IMR-90 (cell line): ENCODE measurements around the gene PCDH1.

Experiments
- BHLHE40 ChIP-seq: fragments of 150-350 bp; IDR thresholded peaks from 2 replicates; pipeline ENCODE4 v1.6.1; 2016; ENCODE audit warnings: mild to moderate bottlenecking, low read depth, low read length
- CHD1 ChIP-seq: IDR thresholded peaks from 2 replicates; pipeline ENCODE4 v1.6.1; 2012; ENCODE audit warnings: low read depth, low read length, improper control_type of control experiment
- CTCF ChIP-seq: conservative IDR thresholded peaks from 2 replicates; pipeline ENCODE4 v1.5.1; 2012; ENCODE audit warnings: mild to moderate bottlenecking, low read depth, low read length, improper control_type of control experiment
- ELK1 ChIP-seq: fragments of 150-350 bp; IDR thresholded peaks from 2 replicates; pipeline ENCODE4 v1.6.1; 2016; ENCODE audit warnings: low read depth, mild to moderate bottlenecking, low read length, moderate library complexity, borderline replicate concordance
- FOS ChIP-seq: fragments of 150-350 bp; IDR thresholded peaks from 2 replicates; pipeline ENCODE4 v1.6.1; 2016; ENCODE audit warnings: low read depth, low read length
- MAFK ChIP-seq: IDR thresholded peaks from 2 replicates; pipeline ENCODE4 v1.6.1; 2012; ENCODE audit warnings: low read depth, low read length, improper control_type of control experiment
- MXI1 ChIP-seq: IDR thresholded peaks from 2 replicates; pipeline ENCODE4 v1.6.1; 2012; ENCODE audit warnings: low read depth, mild to moderate bottlenecking, low read length, moderate library complexity, borderline replicate concordance
- NFE2L2 ChIP-seq: fragments of 150-350 bp; IDR thresholded peaks from 2 replicates; pipeline ENCODE4 v1.6.1; 2016; ENCODE audit warnings: low read depth, mild to moderate bottlenecking, low read length
- POLR2A ChIP-seq: IDR thresholded peaks from 2 replicates; pipeline ENCODE4 v1.6.1; 2012; ENCODE audit warnings: mild to moderate bottlenecking, low read depth, low read length
- RAD21 ChIP-seq: IDR thresholded peaks from 2 replicates; pipeline ENCODE4 v1.6.1; 2012; ENCODE audit warnings: low read length, improper control_type of control experiment
- RCOR1 ChIP-seq: IDR thresholded peaks from 2 replicates; pipeline ENCODE4 v1.6.1; 2012; ENCODE audit warnings: mild to moderate bottlenecking, low read length, improper control_type of control experiment; ENCODE audit not compliant: insufficient replicate concordance
- RFX5 ChIP-seq: IDR thresholded peaks from 2 replicates; pipeline ENCODE4 v1.8.0; 2012; ENCODE audit warnings: low read depth, mild to moderate bottlenecking, low read length, moderate library complexity
- SMC3 ChIP-seq: fragments of 150-350 bp; IDR thresholded peaks from 2 replicates; pipeline ENCODE4 v1.6.1; 2016; ENCODE audit warnings: low read depth, mild to moderate bottlenecking, antibody characterized with exemption, low read length, moderate library complexity
- USF2 ChIP-seq: fragments of 150-350 bp; IDR thresholded peaks from 2 replicates; pipeline ENCODE4 v1.6.1; 2017; ENCODE audit warnings: mild to moderate bottlenecking, antibody characterized with exemption, low read length, low read depth

- TF ChIP-seq CTCF (no peak), POLR2A (no peak), ELK1 (no peak), USF2 (no peak), RAD21 (no peak), BHLHE40 (no peak), MAFK (no peak), MXI1 (no peak), RFX5 (no peak), NFE2L2 (no peak), SMC3 (no peak), CHD1 (no peak), RCOR1 (no peak), FOS (no peak)
These were observed 41.3 kb upstream of the PCDH1 start for GRCh38 chr5:141919218-141920119.
